Panc1 (cell line): Measurements from ENCODE around the gene DTNB. TPM values are rescaled to one million over a fixed set of nuclear protein-coding genes. Genes with fewer than 3 reads are reported as not detected.

Experiments
- ATAC-seq: fragments of 200-7000 bp; cut with Tn5 transposase; 2 replicates; pipeline ENCODE4 v1.9.1; 2020; ENCODE audit warnings: mild to moderate bottlenecking, moderate library complexity
- BruUV-seq: library from RNA; stranded (reverse); fragments of 400-500 nt; replicated peaks from 2 replicates; lab custom pipeline; 2021; lab: Mats Ljungman, UMichigan
- CTCF ChIA-PET: fragments of 300-600 bp; sonication (Branson Sonifier 250); formaldehyde crosslinking; loops from one replicate; lab custom pipeline; 2022; ENCODE audit warnings: antibody characterized with exemption; lab: Charles Lee
- POLR2A ChIA-PET: fragments of 300-600 bp; sonication (Branson Sonifier 250); formaldehyde crosslinking; loops from one replicate; lab custom pipeline; 2022; ENCODE audit warnings: antibody characterized with exemption; lab: Charles Lee
- DNase-seq: peaks from one replicate; pipeline ENCODE4 v3.0.0-alpha.2; 2010; ENCODE audit warnings: low read depth, low spot score
- H3K27ac ChIP-seq: 2 replicates; pipeline ENCODE4 v1.5.1; 2011; ENCODE audit warnings: mild to moderate bottlenecking, low read length, inconsistent platforms
- H3K27me3 ChIP-seq: fragments of 200-500 bp; sonication (Bioruptor generic); 2 replicates; pipeline ENCODE4 v1.6.0; 2014; ENCODE audit warnings: low read length, inconsistent platforms; ENCODE audit not compliant: control insufficient read depth, insufficient read depth
- H3K36me3 ChIP-seq: fragments of 200-500 bp; sonication (Bioruptor generic); 2 replicates; pipeline ENCODE4 v1.5.1; 2014; ENCODE audit warnings: inconsistent platforms, mild to moderate bottlenecking, low read length, moderate library complexity; ENCODE audit not compliant: control insufficient read depth, insufficient read depth
- H3K4me1 ChIP-seq: 2 replicates; pipeline ENCODE4 v1.5.1; 2011; ENCODE audit warnings: inconsistent platforms, mild to moderate bottlenecking, low read length, moderate library complexity; ENCODE audit not compliant: control insufficient read depth, insufficient read depth
- H3K4me3 ChIP-seq, 2 experiments: 2 replicates each; pipeline ENCODE4 v1.5.1; 2011 to 2012; ENCODE audit warnings: low read depth in 2 of 2, low read length in 2 of 2, mild to moderate bottlenecking in 2 of 2, inconsistent platforms in 1 of 2, moderate library complexity in 1 of 2
- H3K9me3 ChIP-seq: fragments of 200-500 bp; sonication (Bioruptor generic); 2 replicates; pipeline ENCODE4 v1.5.1; 2014; ENCODE audit warnings: low read depth, mild to moderate bottlenecking, inconsistent platforms, low read length, moderate library complexity; ENCODE audit not compliant: control insufficient read depth, insufficient read depth
- POLR2AphosphoS5 ChIP-seq: IDR thresholded peaks from 2 replicates; pipeline ENCODE4 v1.6.1; 2012; ENCODE audit warnings: mild to moderate bottlenecking, low read depth, low read length, moderate library complexity
- REST ChIP-seq, 2 experiments: IDR thresholded peaks; 2 replicates each; pipeline ENCODE4 v1.6.1; 2011 to 2012; ENCODE audit warnings: low read depth in 2 of 2, control low read depth in 1 of 2, low read length in 1 of 2, mild to moderate bottlenecking in 1 of 2, moderate library complexity in 1 of 2; ENCODE audit not compliant: insufficient read depth in 1 of 2
- SIN3A ChIP-seq: IDR thresholded peaks from 2 replicates; pipeline ENCODE4 v1.6.1; 2012; ENCODE audit warnings: low read depth, mild to moderate bottlenecking, low read length, moderate library complexity, borderline replicate concordance; ENCODE audit not compliant: insufficient read depth
- TCF7L2 ChIP-seq: IDR thresholded peaks from 2 replicates; pipeline ENCODE4 v1.6.1; 2011; ENCODE audit warnings: mild to moderate bottlenecking, low read depth, low read length, inconsistent platforms
- in situ Hi-C: cut with HindIII; loops from 2 replicates; pipeline ENCODE4 v1.10.0; 2016; ENCODE audit warnings: low sequenced_read_pairs, low pct_unique_long_range_greater_than_20kb
- intact Hi-C: fragments of 100-400 bp; cut with micrococcal nuclease; formaldehyde crosslinking; loops from one replicate; pipeline ENCODE4 v1.10.0; 2022; ENCODE audit not compliant: unreplicated experiment
- total RNA-seq: library from RNA; stranded (reverse); gene quantifications from one replicate; pipeline ENCODE4 v1.2.1, GENCODE V29; 2021; ENCODE audit not compliant: unreplicated experiment
- TF ChIP-seq, protein P1 (sequence below): fragments of 450-650 bp; IDR thresholded peaks from 2 replicates; pipeline ENCODE4 v1.5.1; 2017; ENCODE audit warnings: mild to moderate bottlenecking

DTNB gene
- total RNA-seq, 1 experiment from 2014 or later = 37.8 TPM

- Histone ChIP-seq H3K9me3 (no peaks in the 10 kb centered on the region), H3K4me3 (no peak overlapping the region), H3K27me3 (no peaks in the 10 kb centered on the region), H3K4me1 (no peaks in the 10 kb centered on the region), H3K36me3 (no peaks in the 10 kb centered on the region), H3K27ac (no peak overlapping the region)
- POLR2A ChIA-PET = no interaction called here
- intact Hi-C loops (no loop called here), in situ Hi-C loops (no loop called here)
- CTCF ChIA-PET = no interaction called here
- ATAC-seq (no peak), DNase-seq (no peak)
- no peak for TF ChIP-seq REST (IDR thresholded peaks at IDR 0.05; ENCODE audit: insufficient read depth in 1 of 2, low read depth in 2 of 2, low read length in 1 of 2)
- no peak for TF ChIP-seq POLR2AphosphoS5
- TF ChIP-seq, protein P1, sequence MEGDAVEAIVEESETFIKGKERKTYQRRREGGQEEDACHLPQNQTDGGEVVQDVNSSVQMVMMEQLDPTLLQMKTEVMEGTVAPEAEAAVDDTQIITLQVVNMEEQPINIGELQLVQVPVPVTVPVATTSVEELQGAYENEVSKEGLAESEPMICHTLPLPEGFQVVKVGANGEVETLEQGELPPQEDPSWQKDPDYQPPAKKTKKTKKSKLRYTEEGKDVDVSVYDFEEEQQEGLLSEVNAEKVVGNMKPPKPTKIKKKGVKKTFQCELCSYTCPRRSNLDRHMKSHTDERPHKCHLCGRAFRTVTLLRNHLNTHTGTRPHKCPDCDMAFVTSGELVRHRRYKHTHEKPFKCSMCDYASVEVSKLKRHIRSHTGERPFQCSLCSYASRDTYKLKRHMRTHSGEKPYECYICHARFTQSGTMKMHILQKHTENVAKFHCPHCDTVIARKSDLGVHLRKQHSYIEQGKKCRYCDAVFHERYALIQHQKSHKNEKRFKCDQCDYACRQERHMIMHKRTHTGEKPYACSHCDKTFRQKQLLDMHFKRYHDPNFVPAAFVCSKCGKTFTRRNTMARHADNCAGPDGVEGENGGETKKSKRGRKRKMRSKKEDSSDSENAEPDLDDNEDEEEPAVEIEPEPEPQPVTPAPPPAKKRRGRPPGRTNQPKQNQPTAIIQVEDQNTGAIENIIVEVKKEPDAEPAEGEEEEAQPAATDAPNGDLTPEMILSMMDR = no peak
- TF ChIP-seq SIN3A = no peak
- TF ChIP-seq TCF7L2 = no peak
- no TSS peak for BruUV-seq
Measured at GRCh38 chr2:25444608-25445270, 228.6 kb downstream of the DTNB start.

- ChIA-PET CTCF (no interaction called here), POLR2A (no interaction called here)
- no peak overlapping the region for H3K4me3 ChIP-seq
- BruUV-seq = no TSS peak
- no peaks in the 10 kb centered on the region for H3K9me3 ChIP-seq
- H3K27ac ChIP-seq = no peak overlapping the region
- TF ChIP-seq TCF7L2 (no peak), SIN3A (no peak), REST (IDR thresholded peaks at IDR 0.05; ENCODE audit: insufficient read depth in 1 of 2, low read depth in 2 of 2, low read length in 1 of 2) (no peak), POLR2AphosphoS5 (no peak)
- TF ChIP-seq, protein P1 = no peak
- H3K4me1 ChIP-seq = no peaks in the 10 kb centered on the region
- intact Hi-C loops (no loop called here), in situ Hi-C loops (no loop called here)
- ATAC-seq (no peak), DNase-seq (no peak)
- no peaks in the 10 kb centered on the region for H3K36me3 ChIP-seq
- H3K27me3 ChIP-seq = no peaks in the 10 kb centered on the region
Measured at GRCh38 chr2:25443766-25444165, 229.6 kb downstream of the DTNB start.
